ENCODE results near the gene TSKS.
A peak's percentile ranks its signal among the peaks of the same experiment; 100 is the strongest.

Gene TSKS

DNA sequence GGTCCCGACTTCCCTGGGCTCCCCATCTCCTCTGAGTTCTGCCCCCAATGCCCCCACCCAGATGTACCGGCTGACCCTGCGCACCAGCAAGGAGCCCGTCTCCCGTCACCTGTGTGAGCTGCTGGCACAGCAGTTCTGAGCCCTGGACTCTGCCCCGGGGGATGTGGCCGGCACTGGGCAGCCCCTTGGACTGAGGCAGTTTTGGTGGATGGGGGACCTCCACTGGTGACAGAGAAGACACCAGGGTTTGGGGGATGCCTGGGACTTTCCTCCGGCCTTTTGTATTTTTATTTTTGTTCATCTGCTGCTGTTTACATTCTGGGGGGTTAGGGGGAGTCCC is 43.5 kb upstream of the TSKS start:
- no peaks in the 10 kb centered on the region for H3K9me3 ChIP-seq (ENCODE audit: control insufficient read depth, low read length)
- peaks cover 11% of the 10 kb centered on the region for H3K4me1 ChIP-seq
- H3K36me3 ChIP-seq (ENCODE audit: control insufficient read depth, insufficient read depth, low read length), result no peaks in the 10 kb centered on the region
- TF ChIP-seq, protein P1, sequence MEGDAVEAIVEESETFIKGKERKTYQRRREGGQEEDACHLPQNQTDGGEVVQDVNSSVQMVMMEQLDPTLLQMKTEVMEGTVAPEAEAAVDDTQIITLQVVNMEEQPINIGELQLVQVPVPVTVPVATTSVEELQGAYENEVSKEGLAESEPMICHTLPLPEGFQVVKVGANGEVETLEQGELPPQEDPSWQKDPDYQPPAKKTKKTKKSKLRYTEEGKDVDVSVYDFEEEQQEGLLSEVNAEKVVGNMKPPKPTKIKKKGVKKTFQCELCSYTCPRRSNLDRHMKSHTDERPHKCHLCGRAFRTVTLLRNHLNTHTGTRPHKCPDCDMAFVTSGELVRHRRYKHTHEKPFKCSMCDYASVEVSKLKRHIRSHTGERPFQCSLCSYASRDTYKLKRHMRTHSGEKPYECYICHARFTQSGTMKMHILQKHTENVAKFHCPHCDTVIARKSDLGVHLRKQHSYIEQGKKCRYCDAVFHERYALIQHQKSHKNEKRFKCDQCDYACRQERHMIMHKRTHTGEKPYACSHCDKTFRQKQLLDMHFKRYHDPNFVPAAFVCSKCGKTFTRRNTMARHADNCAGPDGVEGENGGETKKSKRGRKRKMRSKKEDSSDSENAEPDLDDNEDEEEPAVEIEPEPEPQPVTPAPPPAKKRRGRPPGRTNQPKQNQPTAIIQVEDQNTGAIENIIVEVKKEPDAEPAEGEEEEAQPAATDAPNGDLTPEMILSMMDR (IDR thresholded peaks at IDR 0.05), result no peak
- peak overlapping the region; percentile 15 for H3K27ac ChIP-seq
- H3K4me2 ChIP-seq (ENCODE audit: low read length), result no peak overlapping the region
- H3K27me3 ChIP-seq (ENCODE audit: control insufficient read depth, insufficient read depth, low read length), result no peaks in the 10 kb centered on the region
- no peak overlapping the region for H2AFZ ChIP-seq
- no peak overlapping the region for H3K9ac ChIP-seq
- no peak overlapping the region for H3K4me3 ChIP-seq (ENCODE audit: low read depth, low read length)
- H3K79me2 ChIP-seq, result no peaks in the 10 kb centered on the region

DNA sequence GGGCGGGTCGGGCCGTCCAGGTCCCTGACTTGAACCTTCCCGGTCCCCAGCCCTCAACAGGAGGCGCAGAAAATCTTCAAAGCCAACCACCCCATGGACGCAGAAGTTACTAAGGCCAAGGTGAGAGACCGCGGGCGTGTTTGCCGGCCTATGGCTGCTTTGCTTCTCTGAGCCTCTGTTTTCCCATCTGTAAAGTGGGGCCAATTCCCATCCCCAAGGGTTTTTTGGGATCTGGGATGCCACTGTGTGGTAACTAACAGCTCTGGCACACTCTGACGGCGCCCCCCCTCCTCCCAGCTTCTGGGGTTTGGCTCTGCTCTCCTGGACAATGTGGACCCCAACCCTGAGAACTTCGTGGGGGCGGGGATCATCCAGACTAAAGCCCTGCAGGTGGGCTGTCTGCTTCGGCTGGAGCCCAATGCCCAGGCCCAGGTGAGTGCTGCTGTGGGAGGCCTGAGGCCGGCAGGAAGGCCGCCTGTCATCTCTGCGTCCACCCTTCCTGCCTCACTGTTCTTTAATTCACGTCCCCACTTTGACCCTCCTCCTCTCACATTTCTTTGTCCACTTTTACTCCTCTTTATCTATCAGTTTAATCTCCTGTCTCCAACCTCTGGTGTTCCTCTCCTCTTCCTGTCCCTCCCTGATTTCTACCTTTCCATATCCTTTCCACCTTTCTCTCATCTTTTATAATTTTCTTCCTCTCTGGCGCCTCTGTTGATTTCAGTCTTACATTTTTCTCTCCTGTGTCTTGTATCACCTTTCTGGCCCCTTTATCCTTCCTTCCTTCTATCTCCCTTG is 42.9 kb upstream of the TSKS start:
- TF ChIP-seq, protein P1 (IDR thresholded peaks at IDR 0.05), result no peak
- H2AFZ ChIP-seq, result no peak overlapping the region
- peaks cover 11% of the 10 kb centered on the region for H3K4me1 ChIP-seq
- H3K4me2 ChIP-seq (ENCODE audit: low read length), result no peak overlapping the region
- no peaks in the 10 kb centered on the region for H3K27me3 ChIP-seq (ENCODE audit: control insufficient read depth, insufficient read depth, low read length)
- no peaks in the 10 kb centered on the region for H3K79me2 ChIP-seq
- H3K4me3 ChIP-seq (ENCODE audit: low read depth, low read length), result no peak overlapping the region
- no peak overlapping the region for H3K9ac ChIP-seq
- H3K36me3 ChIP-seq (ENCODE audit: control insufficient read depth, insufficient read depth, low read length), result no peaks in the 10 kb centered on the region
- no peaks in the 10 kb centered on the region for H3K9me3 ChIP-seq (ENCODE audit: control insufficient read depth, low read length)
- H3K27ac ChIP-seq, result peak overlapping the region; percentile 15

DNA sequence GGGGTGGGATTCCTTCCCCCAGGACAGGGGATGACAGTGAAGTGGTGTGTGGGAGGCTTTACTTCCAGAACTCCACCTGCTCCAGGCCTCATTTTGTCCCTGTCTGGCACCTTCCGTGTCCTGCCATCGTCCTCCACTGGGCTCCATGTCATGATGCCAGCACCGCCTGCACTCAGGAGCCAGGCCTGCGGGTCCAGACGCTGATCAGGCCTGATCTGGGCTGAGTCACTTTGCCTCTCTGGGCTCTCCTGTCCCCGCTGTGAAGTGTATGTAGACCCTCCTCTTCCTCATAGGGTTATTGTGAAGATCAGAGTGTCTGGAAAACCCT is 40.4 kb upstream of the TSKS start:
- H3K36me3 ChIP-seq (ENCODE audit: control insufficient read depth, insufficient read depth, low read length), result no peaks in the 10 kb centered on the region
- H3K4me2 ChIP-seq (ENCODE audit: low read length), result peak overlapping the region; percentile 96
- peaks cover 5% of the 10 kb centered on the region for H3K4me1 ChIP-seq
- H2AFZ ChIP-seq, result no peak overlapping the region
- peak overlapping the region; percentile 91 for H3K4me3 ChIP-seq (ENCODE audit: low read depth, low read length)
- H3K27ac ChIP-seq, result no peak overlapping the region
- no peak overlapping the region for H3K9ac ChIP-seq
- no peaks in the 10 kb centered on the region for H3K79me2 ChIP-seq
- no peaks in the 10 kb centered on the region for H3K27me3 ChIP-seq (ENCODE audit: control insufficient read depth, insufficient read depth, low read length)
- H3K9me3 ChIP-seq (ENCODE audit: control insufficient read depth, low read length), result no peaks in the 10 kb centered on the region
- TF ChIP-seq, protein P1 (IDR thresholded peaks at IDR 0.05), result no peak

DNA sequence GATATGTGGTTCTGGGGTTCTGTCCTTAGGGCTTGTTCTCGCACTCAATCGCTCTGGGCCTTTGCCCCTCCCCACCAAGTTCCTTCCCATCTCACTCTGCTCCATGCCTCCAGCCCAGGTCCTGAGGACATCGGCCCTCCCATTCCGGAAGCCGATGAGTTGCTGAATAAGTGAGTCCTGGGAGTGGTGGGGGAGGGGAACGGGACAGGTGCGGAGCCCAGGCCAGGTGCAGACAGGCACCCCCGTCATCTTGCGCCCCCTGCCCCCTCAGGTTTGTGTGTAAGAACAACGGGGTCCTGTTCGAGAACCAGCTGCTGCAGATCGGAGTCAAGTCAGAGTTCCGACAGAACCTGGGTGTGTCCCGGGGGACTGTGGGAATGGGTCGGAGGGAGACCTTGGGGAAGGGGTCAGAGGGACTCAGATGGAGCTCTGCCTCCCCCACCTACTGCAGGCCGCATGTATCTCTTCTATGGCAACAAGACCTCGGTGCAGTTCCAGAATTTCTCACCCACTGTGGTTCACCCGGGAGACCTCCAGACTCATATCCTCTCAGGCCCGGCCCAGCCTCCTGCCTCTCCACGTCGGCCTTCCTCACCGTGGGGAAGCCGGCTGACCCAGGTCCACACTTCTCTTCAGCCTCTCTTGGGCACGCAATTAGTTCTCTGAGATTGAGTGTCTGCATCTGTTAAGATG is 39.9 kb upstream of the TSKS start:
- peak overlapping the region; percentile 96 for H3K4me2 ChIP-seq (ENCODE audit: low read length)
- no peaks in the 10 kb centered on the region for H3K36me3 ChIP-seq (ENCODE audit: control insufficient read depth, insufficient read depth, low read length)
- no peak overlapping the region for H3K9ac ChIP-seq
- H3K9me3 ChIP-seq (ENCODE audit: control insufficient read depth, low read length), result no peaks in the 10 kb centered on the region
- H2AFZ ChIP-seq, result no peak overlapping the region
- H3K79me2 ChIP-seq, result no peaks in the 10 kb centered on the region
- TF ChIP-seq, protein P1 (IDR thresholded peaks at IDR 0.05), result no peak
- no peak overlapping the region for H3K27ac ChIP-seq
- peak overlapping the region; percentile 91 for H3K4me3 ChIP-seq (ENCODE audit: low read depth, low read length)
- no peaks in the 10 kb centered on the region for H3K27me3 ChIP-seq (ENCODE audit: control insufficient read depth, insufficient read depth, low read length)
- H3K4me1 ChIP-seq, result peaks cover 5% of the 10 kb centered on the region

All from parathyroid adenoma (tissue), 2 donors.